Left ventricle myocardium inferior (tissue), 1 donor: ENCODE measurements around the gene MINPP1. TPM values are rescaled to one million over a fixed set of nuclear protein-coding genes. Genes with fewer than 3 reads are reported as not detected.

Source experiments
- DNase-seq: peaks from one replicate; pipeline ENCODE4 v3.0.0-alpha.2; 2020
- H3K27ac ChIP-seq: fragments of 200-600 bp; replicated peaks from 2 replicates; pipeline ENCODE4 v1.8.0; 2021
- H3K27me3 ChIP-seq: fragments of 200-600 bp; 2 replicates; pipeline ENCODE4 v1.8.0; 2021; ENCODE audit warnings: low read depth
- H3K36me3 ChIP-seq: fragments of 200-600 bp; 2 replicates; pipeline ENCODE4 v1.8.0; 2021
- H3K4me1 ChIP-seq: fragments of 200-600 bp; 2 replicates; pipeline ENCODE4 v1.8.0; 2021
- H3K4me3 ChIP-seq: fragments of 200-600 bp; 2 replicates; pipeline ENCODE4 v1.8.0; 2021; ENCODE audit warnings: mild to moderate bottlenecking, moderate library complexity
- H3K9me3 ChIP-seq: fragments of 200-600 bp; replicated peaks from 2 replicates; pipeline ENCODE4 v1.8.0; 2021
- CTCF ChIP-seq: fragments of 200-600 bp; IDR thresholded peaks from 2 replicates; pipeline ENCODE4 v1.8.0; 2021; ENCODE audit warnings: antibody characterized with exemption, mild to moderate bottlenecking, borderline replicate concordance
- intact Hi-C: fragments of 100-400 bp; cut with micrococcal nuclease; formaldehyde crosslinking; loops from one replicate; pipeline ENCODE4 v1.11.0; 2022
- total RNA-seq: library from RNA; stranded (reverse); fragmentation: NEBNext Ultra II Directional; extraction: Animal tissue kit (Norgen Biotek cat#: 25700); gene quantifications from one replicate; pipeline ENCODE4 v1.2.1, GENCODE V29; 2021
- donor health status: DM: no; HTN: yes; CAD: no; lungs with severe emphysema.

Gene MINPP1
- total RNA-seq, 1 donor from 2014 or later = 5.4 TPM

GRCh38 chr10:87545783-87546182 is 41.1 kb downstream of the MINPP1 start:
- no peak for TF ChIP-seq CTCF
- Histone ChIP-seq H3K4me1 (peaks cover 13% of the 10 kb centered on the region), H3K4me3 (no peak overlapping the region), H3K27ac (no peak overlapping the region), H3K9me3 (peaks cover 14% of the 10 kb centered on the region), H3K36me3 (peaks cover 31% of the 10 kb centered on the region), H3K27me3 (no peaks in the 10 kb centered on the region)
- DNase-seq = no peak
- intact Hi-C loops = no loop called here

- H3K27me3 ChIP-seq = no peaks in the 10 kb centered on the region
- H3K27ac ChIP-seq = no peak overlapping the region
- TF ChIP-seq CTCF = no peak
- peaks cover 31% of the 10 kb centered on the region for H3K36me3 ChIP-seq
- peaks cover 18% of the 10 kb centered on the region for H3K4me1 ChIP-seq
- H3K9me3 ChIP-seq = peaks cover 14% of the 10 kb centered on the region
- intact Hi-C loops = no loop called here
- DNase-seq = no peak
- no peak overlapping the region for H3K4me3 ChIP-seq
These were observed 41.5 kb downstream of the MINPP1 start for GRCh38 chr10:87546210-87546609.

GRCh38 chr10:87546971-87547413 is 42.3 kb downstream of the MINPP1 start:
- intact Hi-C loops = no loop called here
- H3K27ac ChIP-seq = no peak overlapping the region
- no peak for DNase-seq
- no peaks in the 10 kb centered on the region for H3K27me3 ChIP-seq
- H3K4me3 ChIP-seq = no peak overlapping the region
- no peak for TF ChIP-seq CTCF
- peaks cover 14% of the 10 kb centered on the region for H3K9me3 ChIP-seq
- H3K4me1 ChIP-seq = peaks cover 20% of the 10 kb centered on the region
- peaks cover 26% of the 10 kb centered on the region for H3K36me3 ChIP-seq

DNA sequence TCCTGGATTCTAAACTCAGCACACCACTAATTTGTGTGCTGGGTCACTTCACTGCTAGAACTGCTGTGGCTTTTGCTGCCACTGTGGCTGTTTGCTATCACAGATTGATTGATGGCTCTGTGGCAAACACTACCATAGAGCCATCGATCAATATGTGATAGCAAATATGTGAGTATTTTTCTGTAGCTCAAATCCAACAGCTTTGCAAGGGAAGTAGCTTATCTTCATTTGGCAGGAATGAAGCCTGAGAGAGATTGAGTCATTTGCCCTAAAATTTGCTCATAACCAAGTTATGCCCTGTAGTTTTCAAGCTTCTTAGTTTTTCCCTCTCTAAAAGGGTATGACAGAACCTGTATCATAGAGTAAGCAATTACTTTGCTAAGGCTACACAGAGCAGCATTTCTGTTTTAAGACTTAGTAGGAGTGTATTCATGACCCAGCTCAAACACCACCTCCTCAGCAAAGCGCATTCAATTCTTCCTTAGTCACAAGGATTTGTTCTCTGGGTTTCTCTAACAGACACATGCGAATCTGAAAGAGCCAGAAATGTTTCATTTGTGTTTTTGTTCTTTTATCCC is 43.1 kb downstream of the MINPP1 start:
- Histone ChIP-seq H3K27me3 (no peaks in the 10 kb centered on the region), H3K4me3 (no peak overlapping the region), H3K9me3 (peaks cover 7% of the 10 kb centered on the region), H3K4me1 (peaks cover 20% of the 10 kb centered on the region), H3K27ac (no peak overlapping the region), H3K36me3 (peaks cover 26% of the 10 kb centered on the region)
- no peak for DNase-seq
- no peak for TF ChIP-seq CTCF
- intact Hi-C loops = no loop called here

DNA sequence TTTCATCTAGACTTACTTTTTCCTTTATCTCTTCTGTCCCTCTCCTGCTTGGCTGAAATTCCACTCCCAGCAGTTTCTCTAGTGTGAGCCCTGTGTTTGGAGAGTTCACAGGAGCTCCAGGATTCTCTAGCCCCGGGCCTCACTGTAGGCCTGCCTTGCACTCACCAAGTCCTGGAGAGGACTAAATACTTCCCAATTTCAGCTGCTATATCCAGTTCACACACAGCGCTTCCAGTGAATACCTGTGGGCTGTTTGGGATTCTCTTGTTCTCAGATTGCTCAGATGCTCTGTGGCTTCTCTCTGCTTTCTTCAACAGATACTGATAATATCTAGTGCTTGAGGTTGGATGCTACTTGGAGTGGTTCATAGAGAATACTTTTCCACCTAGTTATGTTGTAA is 46.0 kb downstream of the MINPP1 start:
- no peak for DNase-seq
- no peak overlapping the region for H3K4me3 ChIP-seq
- intact Hi-C loops = no loop called here
- H3K4me1 ChIP-seq = peaks cover 19% of the 10 kb centered on the region
- H3K9me3 ChIP-seq = no peaks in the 10 kb centered on the region
- TF ChIP-seq CTCF = no peak
- H3K36me3 ChIP-seq = peaks cover 23% of the 10 kb centered on the region
- H3K27me3 ChIP-seq = no peaks in the 10 kb centered on the region
- H3K27ac ChIP-seq = no peak overlapping the region
